ENCODE data around the gene TTBK2. TPM values are rescaled to one million over a fixed set of nuclear protein-coding genes. Genes with fewer than 3 reads are reported as not detected.

TTBK2 gene
- total and polyA plus RNA-seq, 2 donors (not counting 1 experiment from before 2014, with no cell fraction given): 4.3 to 39.6 TPM

GRCh38 chr15:42721916-42722315, 198.7 kb downstream of the TTBK2 start:
- ATAC-seq (ENCODE audit: low read depth): no peak
- intact Hi-C loops (cut with micrococcal nuclease): no loop called here
- ChIA-PET CTCF (no interaction called here), POLR2A (no interaction called here)
- no peaks in the 10 kb centered on the region for H3K4me1 ChIP-seq (ENCODE audit: control insufficient read depth in 2 of 2, insufficient read depth in 2 of 2, low read length in 2 of 2)
- no peaks in the 10 kb centered on the region for H3K79me2 ChIP-seq (ENCODE audit: control insufficient read depth, insufficient read depth, low read length)
- H3K4me1 Mint-ChIP-seq: no peaks in the 10 kb centered on the region
- no peaks in the 10 kb centered on the region for H4K20me1 ChIP-seq (ENCODE audit: control insufficient read depth, insufficient read depth, low read length, poor library complexity, severe bottlenecking)
- H3K9ac ChIP-seq (ENCODE audit: low read length): no peak overlapping the region
- no peak for TF ChIP-seq EZH2 (IDR thresholded peaks at IDR 0.05; ENCODE audit: borderline replicate concordance, insufficient read depth, low read depth, low read length, poor library complexity, severe bottlenecking)
- no peak for TF ChIP-seq CTCF (IDR thresholded peaks at IDR 0.05)
- H3K9me3 Mint-ChIP-seq (ENCODE audit: insufficient read depth): no peaks in the 10 kb centered on the region
- H3K27ac ChIP-seq (ENCODE audit: low read length in 2 of 2): no peak overlapping the region
- H3K27me3 Mint-ChIP-seq: no peaks in the 10 kb centered on the region
- no peak overlapping the region for H3K4me2 ChIP-seq (replicated peaks; ENCODE audit: low read depth, low read length, poor library complexity, severe bottlenecking)
- no peaks in the 10 kb centered on the region for H3K27me3 ChIP-seq (replicated peaks in 1 of 4; ENCODE audit: control extremely low read depth in 1 of 4, control insufficient read depth in 3 of 4, insufficient read depth in 4 of 4, low read length in 3 of 4)
- H2AFZ ChIP-seq (ENCODE audit: insufficient read depth, low read depth, low read length, poor library complexity, severe bottlenecking): no peak overlapping the region
- WGBS (ENCODE audit: insufficient coverage): 95% methylated on average over 2 of the region's 3 CpGs
- H3K4me3 ChIP-seq (ENCODE audit: control extremely low read depth in 1 of 5, extremely low read depth in 1 of 5, insufficient read depth in 1 of 5, low read depth in 2 of 5, low read length in 4 of 5): no peak overlapping the region
- peaks cover 9 to 45% of the 10 kb centered on the region in 2 experiments for H3K36me3 ChIP-seq (replicated peaks in 1 of 2; ENCODE audit: control extremely low read depth in 1 of 2, control insufficient read depth in 1 of 2, extremely low read depth in 1 of 2, insufficient read depth in 2 of 2, low read length in 1 of 2)
- no peak for DNase-seq
- H3K27ac Mint-ChIP-seq: no peak overlapping the region
- no peaks in the 10 kb centered on the region for H3K9me3 ChIP-seq (ENCODE audit: control extremely low read depth in 1 of 3, control insufficient read depth in 2 of 3, insufficient read depth in 1 of 3, low read length in 2 of 3)
- H3K4me3 Mint-ChIP-seq: no peak overlapping the region

- TF ChIP-seq CTCF (IDR thresholded peaks at IDR 0.05): no peak
- TF ChIP-seq EZH2 (IDR thresholded peaks at IDR 0.05; ENCODE audit: borderline replicate concordance, insufficient read depth, low read depth, low read length, poor library complexity, severe bottlenecking): no peak
- ChIA-PET CTCF (no interaction called here), POLR2A (no interaction called here)
- H3K79me2 ChIP-seq (ENCODE audit: control insufficient read depth, insufficient read depth, low read length): no peaks in the 10 kb centered on the region
- H3K36me3 ChIP-seq (replicated peaks in 1 of 2; ENCODE audit: control extremely low read depth in 1 of 2, control insufficient read depth in 1 of 2, extremely low read depth in 1 of 2, insufficient read depth in 2 of 2, low read length in 1 of 2): peaks cover 10 to 36% of the 10 kb centered on the region in 2 experiments
- no peak for DNase-seq
- no peak overlapping the region for H3K4me2 ChIP-seq (replicated peaks; ENCODE audit: low read depth, low read length, poor library complexity, severe bottlenecking)
- H3K27ac Mint-ChIP-seq: no peak overlapping the region
- intact Hi-C loops (cut with micrococcal nuclease): no loop called here
- H3K9ac ChIP-seq (ENCODE audit: low read length): no peak overlapping the region
- no peaks in the 10 kb centered on the region for H3K27me3 Mint-ChIP-seq
- H3K9me3 ChIP-seq (ENCODE audit: control extremely low read depth in 1 of 3, control insufficient read depth in 2 of 3, insufficient read depth in 1 of 3, low read length in 2 of 3): no peaks in the 10 kb centered on the region
- ATAC-seq (ENCODE audit: low read depth): no peak
- H4K20me1 ChIP-seq (ENCODE audit: control insufficient read depth, insufficient read depth, low read length, poor library complexity, severe bottlenecking): no peaks in the 10 kb centered on the region
- no peaks in the 10 kb centered on the region for H3K27me3 ChIP-seq (replicated peaks in 1 of 4; ENCODE audit: control extremely low read depth in 1 of 4, control insufficient read depth in 3 of 4, insufficient read depth in 4 of 4, low read length in 3 of 4)
- H3K4me1 ChIP-seq (ENCODE audit: control insufficient read depth in 2 of 2, insufficient read depth in 2 of 2, low read length in 2 of 2): no peaks in the 10 kb centered on the region
- H3K4me3 ChIP-seq (ENCODE audit: control extremely low read depth in 1 of 5, extremely low read depth in 1 of 5, insufficient read depth in 1 of 5, low read depth in 2 of 5, low read length in 4 of 5): no peak overlapping the region
- no peak overlapping the region for H2AFZ ChIP-seq (ENCODE audit: insufficient read depth, low read depth, low read length, poor library complexity, severe bottlenecking)
- no peak overlapping the region for H3K4me3 Mint-ChIP-seq
- H3K9me3 Mint-ChIP-seq (ENCODE audit: insufficient read depth): no peaks in the 10 kb centered on the region
- 100% methylated on average over 4 of the region's 6 CpGs for WGBS (ENCODE audit: insufficient coverage)
- no peaks in the 10 kb centered on the region for H3K4me1 Mint-ChIP-seq
- H3K27ac ChIP-seq (ENCODE audit: low read length in 2 of 2): no peak overlapping the region
Measured at GRCh38 chr15:42721016-42721415, 199.6 kb downstream of the TTBK2 start.

All from B cell (primary cell).